Glomerular endothelial cell (primary cell): Measurements from ENCODE around the gene STAC3. TPM values are rescaled to one million over a fixed set of nuclear protein-coding genes. Genes with fewer than 3 reads are reported as not detected.

ENCODE experiments used
- DNase-seq: peaks from one replicate; pipeline ENCODE4 v3.0.0-alpha.2; 2011; ENCODE audit warnings: low read depth, low spot score; ENCODE audit errors: extremely low read depth
- total RNA-seq: library from RNA; depleted of rRNA; stranded (reverse); fragments of >200 nt; gene quantifications from 2 replicates; pipeline ENCODE4 v1.2.3, GENCODE V29; 2015

Gene STAC3
- total RNA-seq, 1 donor from 2014 or later = 0.18 TPM

DNA sequence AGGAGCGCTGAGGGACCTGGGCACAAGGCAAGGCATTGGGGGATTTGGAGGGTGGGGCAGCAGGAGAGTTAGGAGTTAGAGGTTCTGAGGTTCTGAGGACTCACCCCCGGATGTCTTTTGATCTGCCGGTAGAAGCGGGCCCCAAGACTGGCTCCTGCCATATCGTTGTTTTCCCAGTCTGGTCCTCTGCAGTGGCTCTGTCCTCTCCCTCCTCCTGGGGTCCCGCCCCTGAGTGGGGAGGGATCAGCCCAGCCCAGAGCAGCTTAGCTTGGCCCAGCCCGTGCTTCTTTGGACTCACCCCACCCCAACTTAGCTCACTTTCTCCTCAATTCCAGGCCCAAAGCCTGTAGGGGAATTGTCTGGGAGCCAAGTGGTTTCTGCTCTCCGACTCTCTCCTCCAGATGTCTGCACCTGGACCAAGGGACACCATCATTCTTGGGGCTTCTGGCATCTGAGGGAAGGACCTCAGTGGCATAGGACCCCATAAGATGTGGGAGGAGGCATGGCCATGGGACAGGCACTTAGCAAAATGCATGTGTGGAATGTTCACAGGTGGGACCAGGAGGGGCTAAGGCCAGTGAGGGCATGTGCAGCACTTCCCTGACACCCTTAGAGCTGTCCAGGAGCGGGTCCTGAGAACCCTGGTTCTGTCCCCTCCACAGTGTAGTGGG lies 13.9 kb downstream of the STAC3 start:
- no peak for DNase-seq

DNA sequence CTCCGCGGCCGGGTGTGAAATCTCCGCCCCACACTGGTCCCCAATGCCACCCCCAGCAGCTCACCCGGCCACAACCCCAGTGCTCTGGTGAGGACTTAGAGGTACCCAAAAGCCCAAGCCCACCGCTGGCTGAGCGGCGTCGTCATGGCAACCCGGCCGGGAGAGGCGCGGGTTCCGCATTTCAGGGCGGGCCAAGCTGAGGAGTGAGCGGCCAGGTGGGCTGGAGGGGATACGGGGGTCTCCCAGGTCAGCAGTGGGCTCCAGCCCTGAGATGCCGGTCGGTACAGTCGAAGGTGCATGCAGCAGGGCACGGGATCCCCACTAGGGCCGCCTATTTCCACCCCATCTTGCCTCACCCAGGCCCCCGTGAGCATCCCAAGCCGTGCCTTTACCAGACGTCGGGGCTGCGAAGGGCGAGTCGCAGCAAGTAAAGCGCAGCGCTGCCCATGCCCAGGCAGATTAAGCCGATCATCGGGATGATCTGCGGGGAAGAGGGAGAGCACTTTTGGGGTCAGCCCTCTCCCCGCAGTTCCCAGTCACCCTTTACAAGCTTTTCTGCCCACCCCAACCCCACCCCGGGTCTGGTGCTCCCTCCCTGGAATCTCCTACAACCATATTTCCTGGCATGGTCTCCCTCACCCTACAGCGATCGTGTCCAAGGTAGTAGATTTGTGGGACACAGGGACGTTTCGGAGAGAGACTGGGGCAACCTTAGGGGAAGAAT lies 14.6 kb downstream of the STAC3 start:
- DNase-seq = no peak

DNA sequence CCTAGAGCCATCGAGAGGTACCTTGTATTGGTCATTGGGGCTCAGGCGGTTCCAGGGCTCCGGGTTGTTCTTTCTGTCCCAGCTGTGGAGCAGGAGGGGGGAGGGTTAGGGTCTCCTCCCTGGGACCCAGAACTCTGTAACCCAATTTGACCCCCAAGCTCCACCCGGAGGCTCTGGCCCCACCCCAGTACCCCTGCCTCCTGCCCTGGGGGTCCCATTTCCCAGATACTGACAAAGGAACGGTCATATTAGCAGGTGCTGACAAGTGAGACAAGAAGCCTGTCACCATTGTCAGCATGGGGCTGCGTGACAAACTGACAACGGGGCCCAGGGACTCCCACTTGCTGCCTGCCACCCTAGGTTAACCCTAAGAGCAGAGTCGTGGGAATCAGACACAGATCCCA lies 15.3 kb downstream of the STAC3 start:
- DNase-seq = no peak

DNA sequence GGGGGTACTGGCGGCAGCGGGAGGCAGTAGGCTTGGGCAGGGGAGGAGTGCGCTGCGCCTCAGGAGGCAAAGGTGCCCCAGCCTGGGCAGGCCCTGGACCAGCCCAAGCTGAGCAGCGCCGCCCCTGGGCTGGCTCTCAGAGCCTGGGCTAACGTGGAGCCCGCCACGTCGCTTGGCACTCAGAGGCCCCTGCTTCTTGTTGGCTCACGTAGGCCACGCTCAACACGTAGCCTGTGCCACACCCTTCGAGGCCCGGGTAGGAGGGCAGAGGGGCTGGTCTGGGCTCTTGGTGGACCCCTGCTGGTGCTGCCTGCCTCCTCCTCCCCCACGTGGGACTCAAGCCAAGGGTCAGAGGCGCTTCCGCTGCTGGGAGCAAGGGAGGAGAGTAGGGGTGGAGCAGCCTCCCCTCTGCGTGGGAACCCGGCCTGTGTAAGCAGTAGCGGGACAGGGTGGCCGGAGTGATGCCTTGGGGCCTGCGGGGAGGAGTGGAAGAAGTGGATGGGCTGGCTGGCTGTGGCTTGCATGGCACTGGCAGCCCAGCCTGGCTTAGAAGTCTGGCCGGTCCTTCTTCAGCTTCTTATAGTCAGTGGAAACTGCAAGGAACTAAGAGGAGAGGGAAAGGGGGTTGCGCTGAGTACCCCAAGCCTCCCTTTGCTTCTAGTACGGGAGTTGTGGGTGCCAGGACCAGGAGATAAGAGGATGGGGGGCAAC lies 15.8 kb downstream of the STAC3 start:
- DNase-seq = no peak

DNA sequence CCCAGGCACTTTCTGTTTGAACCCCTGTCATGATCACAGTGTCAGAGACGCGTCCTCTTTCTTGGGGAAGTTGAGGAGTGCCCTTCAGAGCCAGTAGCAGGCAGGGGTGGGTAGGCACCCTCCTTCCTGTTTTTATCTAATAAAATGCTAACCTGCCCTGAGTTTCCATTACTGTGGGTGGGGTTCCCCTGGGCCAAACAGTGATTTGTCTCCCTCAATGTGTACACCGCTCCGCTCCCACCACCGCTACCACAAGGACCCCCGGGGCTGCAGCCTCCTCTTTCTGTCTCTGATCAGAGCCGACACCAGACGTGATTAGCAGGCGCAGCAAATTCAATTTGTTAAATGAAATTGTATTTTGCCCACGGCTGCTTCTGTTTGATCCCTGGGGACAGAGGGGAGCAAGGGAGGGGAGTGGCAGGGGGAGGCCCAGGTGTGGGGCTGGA lies 16.4 kb downstream of the STAC3 start:
- DNase-seq = no peak

DNA sequence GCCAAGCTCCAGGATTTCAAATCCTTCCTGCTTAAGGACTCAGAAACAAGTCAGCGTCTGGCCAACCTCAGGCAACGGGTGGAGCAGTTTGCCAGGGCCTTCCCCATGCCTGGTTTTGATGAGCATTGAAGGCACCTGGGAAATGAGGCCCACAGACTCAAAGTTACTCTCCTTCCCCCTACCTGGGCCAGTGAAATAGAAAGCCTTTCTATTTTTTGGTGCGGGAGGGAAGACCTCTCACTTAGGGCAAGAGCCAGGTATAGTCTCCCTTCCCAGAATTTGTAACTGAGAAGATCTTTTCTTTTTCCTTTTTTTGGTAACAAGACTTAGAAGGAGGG lies 16.8 kb downstream of the STAC3 start:
- DNase-seq = no peak

DNA sequence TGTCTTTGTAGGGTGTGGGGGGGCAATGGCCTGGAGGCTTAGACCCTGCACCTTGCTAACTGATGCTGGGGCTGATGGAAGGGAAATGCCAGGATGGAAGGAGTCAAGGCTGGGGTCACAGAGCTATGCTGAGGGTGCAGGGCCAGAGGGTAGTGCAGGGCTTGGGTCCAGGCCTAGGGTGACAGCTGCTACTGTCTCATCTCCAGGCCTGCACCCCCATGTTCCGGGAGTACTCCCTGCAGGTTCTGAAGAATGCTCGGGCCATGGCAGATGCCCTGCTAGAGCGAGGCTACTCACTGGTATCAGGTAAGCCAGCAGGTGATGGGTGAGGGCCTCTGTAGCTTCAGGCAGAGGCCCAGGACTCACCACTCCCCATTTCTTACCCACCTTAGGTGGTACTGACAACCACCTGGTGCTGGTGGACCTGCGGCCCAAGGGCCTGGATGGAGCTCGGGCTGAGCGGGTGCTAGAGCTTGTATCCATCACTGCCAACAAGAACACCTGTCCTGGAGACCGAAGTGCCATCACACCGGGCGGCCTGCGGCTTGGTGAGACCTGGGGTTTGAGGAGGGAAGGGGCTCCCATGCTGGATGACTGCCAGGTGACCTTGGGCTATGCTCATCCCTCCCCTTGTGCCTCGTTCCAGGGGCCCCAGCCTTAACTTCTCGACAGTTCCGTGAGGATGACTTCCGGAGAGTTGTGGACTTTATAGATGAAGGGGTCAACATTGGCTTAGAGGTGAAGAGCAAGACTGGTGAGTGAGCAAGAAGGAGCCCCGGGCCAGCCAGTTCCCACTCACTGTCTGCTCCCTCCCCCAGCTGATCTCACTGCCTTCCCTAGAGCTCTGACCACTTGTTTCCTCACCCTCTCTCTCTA lies 17.4 kb downstream of the STAC3 start:
- no peak for DNase-seq

DNA sequence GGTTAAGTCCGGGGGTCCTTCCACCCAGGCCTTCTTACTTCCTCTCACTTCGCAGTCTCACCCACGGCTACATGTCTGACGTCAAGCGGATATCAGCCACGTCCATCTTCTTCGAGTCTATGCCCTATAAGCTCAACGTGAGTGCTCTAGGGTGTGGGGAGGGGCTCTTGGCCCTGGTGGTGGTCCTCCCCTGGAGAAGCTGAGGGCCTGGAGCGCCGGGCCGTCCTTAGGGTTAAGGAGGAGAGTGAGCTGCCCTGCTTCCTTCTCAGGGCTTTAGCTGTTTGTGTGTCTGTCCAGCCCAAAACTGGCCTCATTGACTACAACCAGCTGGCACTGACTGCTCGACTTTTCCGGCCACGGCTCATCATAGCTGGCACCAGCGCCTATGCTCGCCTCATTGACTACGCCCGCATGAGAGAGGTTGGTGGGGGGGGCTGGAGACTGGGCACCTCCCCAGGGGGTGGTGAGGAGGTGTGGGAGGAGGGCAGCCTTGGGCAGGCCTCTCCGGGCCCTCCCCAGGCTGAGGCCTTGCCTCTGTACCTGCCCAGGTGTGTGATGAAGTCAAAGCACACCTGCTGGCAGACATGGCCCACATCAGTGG lies 18.7 kb downstream of the STAC3 start:
- no peak for DNase-seq

DNA sequence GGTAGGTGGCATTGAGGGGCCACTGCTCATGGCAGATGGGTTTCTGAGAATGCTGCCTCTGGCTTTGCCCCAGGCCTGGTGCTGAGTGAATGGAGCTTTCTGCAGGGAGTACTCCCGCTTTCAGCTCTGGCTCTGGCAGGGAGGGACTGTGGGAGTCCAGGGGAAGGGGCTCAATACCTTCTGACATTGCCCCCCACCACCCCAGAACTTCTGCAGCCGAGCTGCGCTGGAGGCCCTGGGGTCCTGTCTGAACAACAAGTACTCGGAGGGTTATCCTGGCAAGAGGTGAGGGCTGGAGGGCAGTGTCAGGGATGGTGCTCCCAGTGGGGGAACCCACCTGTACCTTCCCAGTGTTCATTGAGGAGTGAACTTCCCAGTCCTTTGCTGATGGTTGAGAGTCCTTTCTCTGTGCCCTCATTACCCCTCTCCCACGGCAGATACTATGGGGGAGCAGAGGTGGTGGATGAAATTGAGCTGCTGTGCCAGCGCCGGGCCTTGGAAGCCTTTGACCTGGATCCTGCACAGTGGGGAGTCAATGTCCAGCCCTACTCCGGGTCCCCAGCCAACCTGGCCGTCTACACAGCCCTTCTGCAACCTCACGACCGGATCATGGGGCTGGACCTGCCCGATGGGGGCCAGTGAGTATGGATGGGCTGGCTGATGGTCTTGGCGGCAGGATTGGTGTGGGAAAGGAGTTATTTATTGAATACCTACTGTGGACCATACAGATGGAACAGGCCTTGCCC lies 19.5 kb downstream of the STAC3 start:
- no peak for DNase-seq

DNA sequence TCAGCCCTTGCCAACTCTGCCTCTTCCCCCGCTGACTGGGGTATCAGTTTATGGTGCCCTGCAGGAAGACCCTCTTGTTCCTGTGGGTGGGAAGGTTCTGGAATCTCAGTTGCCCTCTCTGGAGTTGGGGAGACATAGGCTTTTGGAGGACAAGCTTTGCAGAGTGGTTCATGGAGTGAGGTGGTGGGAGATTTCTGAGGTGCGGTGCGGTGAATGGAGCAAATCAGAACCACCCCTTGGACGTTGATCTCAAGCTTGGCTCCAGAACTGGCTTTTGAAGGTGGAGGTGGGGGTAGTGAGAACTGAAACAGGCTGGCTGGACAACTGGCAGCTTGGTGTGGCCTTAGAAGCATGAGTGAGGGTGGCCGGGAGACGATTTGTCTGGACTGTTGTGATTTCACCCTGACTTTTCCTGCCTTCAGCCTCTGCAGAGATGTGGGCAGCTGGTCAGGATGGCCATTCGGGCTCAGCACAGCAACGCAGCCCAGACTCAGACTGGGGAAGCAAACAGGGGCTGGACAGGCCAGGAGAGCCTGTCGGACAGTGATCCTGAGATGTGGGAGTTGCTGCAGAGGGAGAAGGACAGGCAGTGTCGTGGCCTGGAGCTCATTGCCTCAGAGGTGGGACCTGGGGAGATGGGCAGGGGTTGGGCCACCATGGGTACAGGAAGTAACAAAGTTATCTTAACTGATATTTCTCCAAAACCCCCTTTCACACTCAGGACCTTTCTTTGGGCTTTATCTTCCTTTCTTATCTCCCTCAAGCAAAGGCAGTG lies 20.4 kb downstream of the STAC3 start:
- no peak for DNase-seq

DNA sequence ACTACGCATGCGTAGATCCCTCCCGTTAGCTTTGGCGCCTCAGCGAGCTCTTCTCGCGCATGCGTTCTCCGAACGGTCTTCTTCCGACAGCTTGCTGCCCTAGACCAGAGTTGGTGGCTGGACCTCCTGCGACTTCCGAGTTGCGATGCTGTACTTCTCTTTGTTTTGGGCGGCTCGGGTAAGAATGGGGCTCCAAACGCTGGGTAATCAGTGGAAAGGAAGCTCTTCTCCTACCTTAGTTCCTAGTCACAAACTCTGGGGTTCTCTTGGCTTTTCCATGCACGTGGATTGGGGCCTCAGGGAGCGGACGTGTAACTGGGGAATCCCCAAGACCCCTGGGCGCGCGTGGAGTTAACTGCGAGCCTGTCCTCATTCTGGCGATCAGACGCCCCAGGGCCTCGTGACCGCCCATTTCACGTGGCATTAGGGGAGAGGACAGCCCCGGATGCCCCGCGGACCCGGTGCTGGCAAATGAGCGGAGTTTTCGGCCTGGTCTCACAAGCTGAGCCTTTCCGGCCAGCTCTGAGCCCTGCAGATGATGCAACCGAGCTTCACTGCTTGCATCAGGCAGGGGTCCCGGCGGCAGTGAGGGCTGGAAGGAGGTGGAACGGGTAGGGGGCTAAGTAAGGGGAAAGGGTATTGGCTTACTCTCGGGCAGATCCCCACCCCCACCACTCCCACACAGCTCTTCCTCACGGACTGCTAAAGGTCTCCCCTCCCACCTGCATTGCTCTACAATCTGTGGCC lies 21.2 kb downstream of the STAC3 start, which contains the start of gene SHMT2:
SHMT2 (plus strand) TSS at position 78 of the 747 bp plus-strand sequence; CDS start at position 146, 68 bp downstream.
- peak; percentile 82 for DNase-seq

DNA sequence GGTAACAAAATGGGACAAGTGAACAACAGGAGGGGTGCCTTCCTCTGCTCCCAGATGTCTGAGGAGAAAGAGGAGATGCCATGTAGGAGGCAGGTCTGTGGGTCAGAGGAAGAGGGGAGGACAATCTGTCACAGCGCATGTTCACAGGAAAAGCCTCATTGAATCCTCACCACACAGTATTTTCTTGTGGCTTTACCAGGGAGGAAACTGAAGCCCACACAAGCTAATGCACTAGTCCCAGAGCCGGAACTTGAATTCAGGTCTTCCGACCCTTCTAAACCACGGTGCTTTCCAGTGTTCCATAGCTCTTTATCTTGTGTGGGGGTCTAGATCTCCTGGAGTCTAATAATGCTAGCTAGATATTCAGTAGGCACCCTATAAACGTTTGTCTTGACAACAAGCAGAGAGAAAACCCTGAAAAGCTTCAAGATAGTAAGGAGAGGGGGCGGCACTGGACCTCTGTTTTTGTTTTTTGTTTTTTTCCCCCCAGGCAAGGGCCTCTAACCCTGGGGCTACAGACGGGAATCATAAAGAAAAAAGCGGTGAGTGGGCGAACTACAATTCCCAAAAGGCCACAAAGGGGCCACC lies 21.8 kb downstream of the STAC3 start:
- no peak for DNase-seq

DNA sequence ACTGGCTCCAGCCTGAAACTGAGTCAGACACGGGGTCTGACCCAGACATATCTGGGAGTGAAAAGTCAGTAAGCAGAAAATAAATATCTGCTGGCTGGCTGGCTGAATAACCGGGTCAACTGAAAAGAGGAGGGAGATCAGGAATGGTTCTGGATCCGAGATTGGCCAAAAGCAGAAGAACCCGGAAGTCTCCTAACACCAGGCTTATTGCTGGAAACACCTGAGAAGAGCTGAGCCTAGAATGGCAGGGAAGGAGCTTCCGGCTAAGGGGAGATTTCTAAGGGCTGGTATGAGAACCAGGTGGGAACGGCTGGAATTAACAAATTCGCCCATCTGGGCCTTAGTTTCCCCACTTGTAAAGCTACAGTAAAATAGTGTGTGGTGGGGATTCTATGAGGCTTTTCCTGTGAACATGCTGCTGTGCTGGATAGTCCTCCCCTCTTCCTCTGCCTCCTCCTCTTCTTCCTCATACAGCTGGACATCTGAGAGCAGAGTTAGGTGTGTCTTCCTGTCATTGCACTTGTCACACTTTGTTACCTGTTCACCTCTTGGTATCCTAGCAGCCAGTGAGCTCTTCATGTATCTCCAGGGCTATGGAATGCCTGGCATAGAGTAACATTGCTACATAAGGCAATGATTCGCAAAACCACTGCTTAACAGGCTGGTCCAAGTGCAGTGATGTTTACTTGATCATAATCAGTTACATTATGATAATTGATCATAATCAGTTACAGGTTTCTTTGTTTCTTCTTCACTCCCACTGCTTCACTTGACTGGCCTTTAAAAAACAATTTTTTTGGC lies 23.5 kb downstream of the STAC3 start:
- DNase-seq = no peak

DNA sequence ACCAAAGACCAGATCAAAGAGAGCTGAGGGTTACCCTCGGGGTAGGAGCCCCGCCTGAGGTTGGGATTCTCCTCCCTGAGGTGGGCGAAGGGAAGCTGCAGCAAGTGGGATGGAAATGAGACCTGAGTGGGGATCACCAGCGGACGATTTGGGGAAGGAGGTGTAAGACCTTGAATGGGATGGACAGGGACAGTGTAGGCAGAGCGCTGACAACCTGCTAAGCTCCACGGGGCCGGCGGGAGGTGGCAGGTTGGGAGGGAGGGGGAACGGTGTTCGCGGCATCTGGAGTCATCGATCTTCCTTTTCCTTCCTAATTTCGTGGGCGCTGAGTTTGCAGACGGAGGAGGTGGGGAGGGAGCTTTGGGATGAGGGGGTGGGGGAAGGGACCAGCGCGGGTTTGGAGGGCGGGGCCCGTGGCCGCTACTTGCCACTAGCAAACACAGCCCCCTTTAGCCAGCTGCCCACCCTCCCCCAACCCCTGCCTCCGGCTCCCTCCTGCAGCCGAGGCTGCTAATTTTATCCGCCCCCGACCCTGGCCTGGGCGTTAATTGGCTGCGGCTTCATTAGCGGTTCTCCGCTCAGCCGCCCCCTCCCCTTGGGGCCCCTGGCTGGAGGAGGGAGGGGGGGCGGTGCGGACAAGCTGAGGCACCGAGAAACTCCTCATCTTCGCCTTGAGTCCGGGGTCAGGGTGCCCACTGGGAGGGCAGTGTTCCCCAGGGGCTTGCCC lies 24.2 kb downstream of the STAC3 start:
- DNase-seq = no peak

DNA sequence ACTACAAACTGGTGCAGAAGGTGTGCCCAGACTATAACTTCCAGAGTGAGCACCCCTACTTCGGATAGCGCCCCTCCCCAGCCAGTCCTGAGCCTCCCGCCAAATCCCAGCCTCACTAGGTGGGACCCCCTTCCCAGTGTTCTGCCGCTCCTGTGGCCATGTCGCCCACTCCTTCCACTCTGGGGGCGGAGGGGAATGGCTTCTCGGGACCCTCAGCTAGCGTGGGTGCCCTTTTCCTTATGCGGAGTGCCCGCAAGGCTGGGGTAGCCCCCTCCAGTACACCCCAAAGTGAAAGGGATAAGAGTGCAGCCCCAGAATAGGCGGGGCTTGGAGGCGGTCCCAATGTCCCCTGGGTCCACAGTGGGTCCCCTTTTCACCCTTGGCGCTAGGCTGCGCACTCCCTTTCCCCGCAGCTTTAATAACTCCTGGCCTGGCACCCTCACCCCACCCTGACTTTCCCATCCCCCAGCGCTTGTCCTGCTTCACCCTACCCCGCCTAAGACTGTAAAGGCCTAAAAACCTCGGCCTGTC lies 25.2 kb downstream of the STAC3 start:
- DNase-seq = no peak

DNA sequence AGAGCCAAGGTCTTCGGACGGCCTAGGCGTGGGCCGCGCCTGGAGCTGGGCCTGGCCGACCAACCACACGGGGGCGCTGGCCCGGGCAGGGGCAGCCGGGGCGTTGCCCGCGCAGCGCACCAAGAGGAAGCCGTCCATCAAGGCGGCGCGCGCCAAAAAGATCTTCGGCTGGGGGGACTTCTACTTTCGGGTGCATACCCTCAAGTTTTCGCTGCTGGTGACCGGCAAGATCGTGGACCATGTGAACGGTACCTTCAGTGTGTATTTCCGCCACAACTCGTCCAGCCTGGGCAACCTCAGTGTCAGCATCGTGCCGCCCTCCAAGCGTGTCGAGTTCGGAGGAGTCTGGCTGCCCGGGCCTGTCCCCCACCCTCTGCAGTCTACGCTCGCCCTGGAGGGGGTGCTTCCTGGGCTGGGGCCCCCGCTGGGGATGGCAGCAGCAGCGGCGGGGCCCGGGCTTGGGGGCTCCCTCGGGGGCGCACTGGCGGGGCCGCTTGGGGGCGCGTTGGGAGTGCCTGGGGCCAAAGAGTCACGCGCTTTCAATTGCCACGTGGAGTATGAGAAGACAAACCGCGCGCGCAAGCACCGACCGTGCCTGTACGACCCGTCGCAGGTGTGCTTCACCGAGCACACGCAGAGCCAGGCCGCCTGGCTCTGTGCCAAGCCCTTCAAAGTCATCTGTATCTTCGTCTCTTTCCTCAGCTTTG lies 25.9 kb downstream of the STAC3 start:
- DNase-seq = no peak
